Panc1 (cell line): Measurements from ENCODE around the gene EPHA3. TPM values are rescaled to one million over a fixed set of nuclear protein-coding genes. Genes with fewer than 3 reads are reported as not detected.

ENCODE experiments used
- ATAC-seq: fragments of 200-7000 bp; cut with Tn5 transposase; 2 replicates; pipeline ENCODE4 v1.9.1; 2020; ENCODE audit warnings: mild to moderate bottlenecking, moderate library complexity
- BruUV-seq: library from RNA; stranded (reverse); fragments of 400-500 nt; replicated peaks from 2 replicates; lab custom pipeline; 2021; lab: Mats Ljungman, UMichigan
- CTCF ChIA-PET: fragments of 300-600 bp; sonication (Branson Sonifier 250); formaldehyde crosslinking; loops from one replicate; lab custom pipeline; 2022; ENCODE audit warnings: antibody characterized with exemption; lab: Charles Lee
- POLR2A ChIA-PET: fragments of 300-600 bp; sonication (Branson Sonifier 250); formaldehyde crosslinking; loops from one replicate; lab custom pipeline; 2022; ENCODE audit warnings: antibody characterized with exemption; lab: Charles Lee
- DNase-seq: peaks from one replicate; pipeline ENCODE4 v3.0.0-alpha.2; 2010; ENCODE audit warnings: low read depth, low spot score
- H3K27ac ChIP-seq: 2 replicates; pipeline ENCODE4 v1.5.1; 2011; ENCODE audit warnings: mild to moderate bottlenecking, low read length, inconsistent platforms
- H3K27me3 ChIP-seq: fragments of 200-500 bp; sonication (Bioruptor generic); 2 replicates; pipeline ENCODE4 v1.6.0; 2014; ENCODE audit warnings: low read length, inconsistent platforms; ENCODE audit not compliant: control insufficient read depth, insufficient read depth
- H3K36me3 ChIP-seq: fragments of 200-500 bp; sonication (Bioruptor generic); 2 replicates; pipeline ENCODE4 v1.5.1; 2014; ENCODE audit warnings: inconsistent platforms, mild to moderate bottlenecking, low read length, moderate library complexity; ENCODE audit not compliant: control insufficient read depth, insufficient read depth
- H3K4me1 ChIP-seq: 2 replicates; pipeline ENCODE4 v1.5.1; 2011; ENCODE audit warnings: inconsistent platforms, mild to moderate bottlenecking, low read length, moderate library complexity; ENCODE audit not compliant: control insufficient read depth, insufficient read depth
- H3K4me3 ChIP-seq, 2 experiments: 2 replicates each; pipeline ENCODE4 v1.5.1; 2011 to 2012; ENCODE audit warnings: low read depth in 2 of 2, low read length in 2 of 2, mild to moderate bottlenecking in 2 of 2, inconsistent platforms in 1 of 2, moderate library complexity in 1 of 2
- H3K9me3 ChIP-seq: fragments of 200-500 bp; sonication (Bioruptor generic); 2 replicates; pipeline ENCODE4 v1.5.1; 2014; ENCODE audit warnings: low read depth, mild to moderate bottlenecking, inconsistent platforms, low read length, moderate library complexity; ENCODE audit not compliant: control insufficient read depth, insufficient read depth
- CTCF ChIP-seq: fragments of 450-650 bp; IDR thresholded peaks from 2 replicates; pipeline ENCODE4 v1.5.1; 2017; ENCODE audit warnings: mild to moderate bottlenecking
- POLR2AphosphoS5 ChIP-seq: IDR thresholded peaks from 2 replicates; pipeline ENCODE4 v1.6.1; 2012; ENCODE audit warnings: mild to moderate bottlenecking, low read depth, low read length, moderate library complexity
- REST ChIP-seq, 2 experiments: IDR thresholded peaks; 2 replicates each; pipeline ENCODE4 v1.6.1; 2011 to 2012; ENCODE audit warnings: low read depth in 2 of 2, control low read depth in 1 of 2, low read length in 1 of 2, mild to moderate bottlenecking in 1 of 2, moderate library complexity in 1 of 2; ENCODE audit not compliant: insufficient read depth in 1 of 2
- SIN3A ChIP-seq: IDR thresholded peaks from 2 replicates; pipeline ENCODE4 v1.6.1; 2012; ENCODE audit warnings: low read depth, mild to moderate bottlenecking, low read length, moderate library complexity, borderline replicate concordance; ENCODE audit not compliant: insufficient read depth
- TCF7L2 ChIP-seq: IDR thresholded peaks from 2 replicates; pipeline ENCODE4 v1.6.1; 2011; ENCODE audit warnings: mild to moderate bottlenecking, low read depth, low read length, inconsistent platforms
- in situ Hi-C: cut with HindIII; loops from 2 replicates; pipeline ENCODE4 v1.10.0; 2016; ENCODE audit warnings: low sequenced_read_pairs, low pct_unique_long_range_greater_than_20kb
- intact Hi-C: fragments of 100-400 bp; cut with micrococcal nuclease; formaldehyde crosslinking; loops from one replicate; pipeline ENCODE4 v1.10.0; 2022; ENCODE audit not compliant: unreplicated experiment
- total RNA-seq: library from RNA; stranded (reverse); gene quantifications from one replicate; pipeline ENCODE4 v1.2.1, GENCODE V29; 2021; ENCODE audit not compliant: unreplicated experiment

EPHA3 gene
- total RNA-seq, 1 experiment from 2014 or later: 0.05 TPM

GRCh38 chr3:89171687-89172545 lies 64.5 kb downstream of the EPHA3 start:
- Histone ChIP-seq H3K27ac (no peak overlapping the region), H3K9me3 (no peaks in the 10 kb centered on the region), H3K4me1 (no peaks in the 10 kb centered on the region), H3K36me3 (no peaks in the 10 kb centered on the region), H3K4me3 (no peak overlapping the region), H3K27me3 (no peaks in the 10 kb centered on the region)
- CTCF ChIA-PET: no interaction called here
- TF ChIP-seq TCF7L2 (no peak), SIN3A (no peak), CTCF (no peak), REST (IDR thresholded peaks at IDR 0.05; ENCODE audit: insufficient read depth in 1 of 2, low read depth in 2 of 2, low read length in 1 of 2) (no peak), POLR2AphosphoS5 (no peak)
- in situ Hi-C loops (no loop called here), intact Hi-C loops (no loop called here)
- POLR2A ChIA-PET: no interaction called here
- DNase-seq (no peak), ATAC-seq (no peak)
- BruUV-seq: no TSS peak

DNA sequence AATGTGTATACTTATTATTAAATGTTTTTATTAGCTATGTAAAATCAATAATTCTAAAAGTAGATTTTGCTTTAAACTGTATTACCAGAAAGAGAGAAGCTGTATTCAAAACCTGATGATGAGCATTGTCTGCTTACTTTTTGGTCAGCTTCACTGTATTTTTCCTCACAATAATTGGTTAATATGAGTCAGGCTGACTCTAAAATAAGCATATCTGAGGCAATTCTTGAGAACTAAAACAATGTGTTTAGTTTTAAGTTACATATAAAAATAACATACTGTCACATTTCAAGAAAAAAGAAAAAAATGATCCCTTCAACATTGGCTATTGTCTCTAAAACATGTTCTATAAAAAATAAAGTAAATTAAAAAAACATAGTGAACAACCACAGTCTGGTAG lies 66.1 kb downstream of the EPHA3 start:
- H3K27me3 ChIP-seq: no peaks in the 10 kb centered on the region
- ChIA-PET CTCF (no interaction called here), POLR2A (no interaction called here)
- in situ Hi-C loops (no loop called here), intact Hi-C loops (no loop called here)
- no peaks in the 10 kb centered on the region for H3K36me3 ChIP-seq
- no peak overlapping the region for H3K27ac ChIP-seq
- no TSS peak for BruUV-seq
- TF ChIP-seq SIN3A (no peak), CTCF (no peak), POLR2AphosphoS5 (no peak), REST (IDR thresholded peaks at IDR 0.05; ENCODE audit: insufficient read depth in 1 of 2, low read depth in 2 of 2, low read length in 1 of 2) (no peak), TCF7L2 (no peak)
- ATAC-seq (no peak), DNase-seq (no peak)
- H3K9me3 ChIP-seq: no peaks in the 10 kb centered on the region
- H3K4me1 ChIP-seq: no peaks in the 10 kb centered on the region
- H3K4me3 ChIP-seq: no peak overlapping the region
